ENCODE data around the gene GTF3C5. TPM values are rescaled to one million over a fixed set of nuclear protein-coding genes. Genes with fewer than 3 reads are reported as not detected.

The GTF3C5 gene
- polyA plus RNA-seq, 1 donor from 2014 or later, result 103 TPM

DNA sequence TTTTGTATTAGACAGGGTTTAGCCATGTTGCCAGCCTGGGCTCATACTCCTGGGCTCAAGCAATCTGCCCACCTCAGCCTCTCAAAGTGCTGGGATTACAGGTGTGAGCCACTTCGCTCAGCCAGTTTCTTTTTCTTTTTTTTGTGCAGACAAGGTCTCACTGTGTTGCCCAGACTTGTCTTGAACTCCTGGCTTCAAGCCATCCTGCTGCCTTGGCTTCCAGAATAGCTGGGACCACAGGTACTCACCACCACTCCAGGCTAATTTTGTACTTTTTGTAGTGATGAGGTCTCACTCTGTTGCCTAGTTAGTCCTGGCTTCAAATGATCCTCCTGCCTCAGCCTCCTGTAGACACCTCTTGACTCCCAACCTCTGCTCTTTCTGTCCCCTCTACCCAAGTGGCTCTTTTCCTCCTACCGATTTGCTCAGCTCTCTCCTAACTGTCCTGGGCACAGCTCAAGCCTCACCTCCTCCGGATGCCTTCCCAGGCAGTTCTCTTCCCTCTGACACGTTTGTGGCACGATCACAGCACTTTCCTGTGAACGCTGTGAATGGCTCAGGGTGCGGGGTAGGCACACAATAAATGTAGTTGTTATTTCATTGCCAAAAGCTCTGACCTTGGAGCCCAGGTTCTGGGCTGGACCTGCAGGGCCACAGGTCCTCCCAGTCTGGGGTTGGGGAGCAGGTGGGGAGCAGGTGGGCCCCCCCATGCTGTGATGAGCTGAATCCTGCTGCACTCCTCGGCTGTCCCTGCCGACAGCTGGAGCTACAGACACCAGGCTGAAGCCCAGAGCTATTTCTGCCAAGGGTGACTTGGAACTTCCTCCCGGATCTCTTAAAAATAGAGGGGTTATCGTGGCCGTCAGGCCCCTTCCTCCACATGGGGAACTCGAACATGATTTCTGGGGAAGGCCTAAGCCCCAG, 28.4 kb upstream of the GTF3C5 start:
- Histone ChIP-seq H3F3A (ENCODE audit: insufficient read depth, low read length, poor library complexity, severe bottlenecking) (no peaks in the 10 kb centered on the region), H3K9me2 (ENCODE audit: insufficient read depth, low read length) (no peaks in the 10 kb centered on the region), H3K27me3 (ENCODE audit: insufficient read depth, low read depth, low read length) (no peaks in the 10 kb centered on the region), H4K20me1 (ENCODE audit: insufficient read depth) (no peaks in the 10 kb centered on the region), H3K36me3 (ENCODE audit: insufficient read depth, low read length) (no peaks in the 10 kb centered on the region), H3K9me3 (ENCODE audit: low read length) (no peaks in the 10 kb centered on the region), H2AFZ (ENCODE audit: low read depth, low read length) (no peak overlapping the region), H3K4me3 (ENCODE audit: low read length) (no peak overlapping the region), H3K27ac (ENCODE audit: low read length) (no peak overlapping the region), H3K9ac (ENCODE audit: low read length) (no peak overlapping the region), H3K79me2 (replicated peaks; ENCODE audit: insufficient read depth, low read length) (no peaks in the 10 kb centered on the region), H3K4me2 (ENCODE audit: low read length) (no peak overlapping the region)
- TF ChIP-seq RAD21 (conservative IDR thresholded peaks at IDR 0.05), result no peak
- no peak for TF ChIP-seq MXI1 (conservative IDR thresholded peaks at IDR 0.05; ENCODE audit: poor library complexity, severe bottlenecking)
- no peak for TF ChIP-seq TAF1 (IDR thresholded peaks at IDR 0.05; ENCODE audit: low read depth)
- TF ChIP-seq, protein P1, sequence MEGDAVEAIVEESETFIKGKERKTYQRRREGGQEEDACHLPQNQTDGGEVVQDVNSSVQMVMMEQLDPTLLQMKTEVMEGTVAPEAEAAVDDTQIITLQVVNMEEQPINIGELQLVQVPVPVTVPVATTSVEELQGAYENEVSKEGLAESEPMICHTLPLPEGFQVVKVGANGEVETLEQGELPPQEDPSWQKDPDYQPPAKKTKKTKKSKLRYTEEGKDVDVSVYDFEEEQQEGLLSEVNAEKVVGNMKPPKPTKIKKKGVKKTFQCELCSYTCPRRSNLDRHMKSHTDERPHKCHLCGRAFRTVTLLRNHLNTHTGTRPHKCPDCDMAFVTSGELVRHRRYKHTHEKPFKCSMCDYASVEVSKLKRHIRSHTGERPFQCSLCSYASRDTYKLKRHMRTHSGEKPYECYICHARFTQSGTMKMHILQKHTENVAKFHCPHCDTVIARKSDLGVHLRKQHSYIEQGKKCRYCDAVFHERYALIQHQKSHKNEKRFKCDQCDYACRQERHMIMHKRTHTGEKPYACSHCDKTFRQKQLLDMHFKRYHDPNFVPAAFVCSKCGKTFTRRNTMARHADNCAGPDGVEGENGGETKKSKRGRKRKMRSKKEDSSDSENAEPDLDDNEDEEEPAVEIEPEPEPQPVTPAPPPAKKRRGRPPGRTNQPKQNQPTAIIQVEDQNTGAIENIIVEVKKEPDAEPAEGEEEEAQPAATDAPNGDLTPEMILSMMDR (IDR thresholded peaks at IDR 0.05; ENCODE audit: poor library complexity, severe bottlenecking), result no peak
- TF ChIP-seq EP300 (conservative IDR thresholded peaks at IDR 0.05; ENCODE audit: poor library complexity, severe bottlenecking), result no peak
- no peak for TF ChIP-seq SMC3 (conservative IDR thresholded peaks at IDR 0.05; ENCODE audit: poor library complexity)
- TF ChIP-seq POLR2AphosphoS5 (IDR thresholded peaks at IDR 0.05), result no peak
- TF ChIP-seq EZH2 (IDR thresholded peaks at IDR 0.05; ENCODE audit: borderline replicate concordance, insufficient read depth, low read length, poor library complexity, severe bottlenecking), result no peak
- TF ChIP-seq, protein P2, sequence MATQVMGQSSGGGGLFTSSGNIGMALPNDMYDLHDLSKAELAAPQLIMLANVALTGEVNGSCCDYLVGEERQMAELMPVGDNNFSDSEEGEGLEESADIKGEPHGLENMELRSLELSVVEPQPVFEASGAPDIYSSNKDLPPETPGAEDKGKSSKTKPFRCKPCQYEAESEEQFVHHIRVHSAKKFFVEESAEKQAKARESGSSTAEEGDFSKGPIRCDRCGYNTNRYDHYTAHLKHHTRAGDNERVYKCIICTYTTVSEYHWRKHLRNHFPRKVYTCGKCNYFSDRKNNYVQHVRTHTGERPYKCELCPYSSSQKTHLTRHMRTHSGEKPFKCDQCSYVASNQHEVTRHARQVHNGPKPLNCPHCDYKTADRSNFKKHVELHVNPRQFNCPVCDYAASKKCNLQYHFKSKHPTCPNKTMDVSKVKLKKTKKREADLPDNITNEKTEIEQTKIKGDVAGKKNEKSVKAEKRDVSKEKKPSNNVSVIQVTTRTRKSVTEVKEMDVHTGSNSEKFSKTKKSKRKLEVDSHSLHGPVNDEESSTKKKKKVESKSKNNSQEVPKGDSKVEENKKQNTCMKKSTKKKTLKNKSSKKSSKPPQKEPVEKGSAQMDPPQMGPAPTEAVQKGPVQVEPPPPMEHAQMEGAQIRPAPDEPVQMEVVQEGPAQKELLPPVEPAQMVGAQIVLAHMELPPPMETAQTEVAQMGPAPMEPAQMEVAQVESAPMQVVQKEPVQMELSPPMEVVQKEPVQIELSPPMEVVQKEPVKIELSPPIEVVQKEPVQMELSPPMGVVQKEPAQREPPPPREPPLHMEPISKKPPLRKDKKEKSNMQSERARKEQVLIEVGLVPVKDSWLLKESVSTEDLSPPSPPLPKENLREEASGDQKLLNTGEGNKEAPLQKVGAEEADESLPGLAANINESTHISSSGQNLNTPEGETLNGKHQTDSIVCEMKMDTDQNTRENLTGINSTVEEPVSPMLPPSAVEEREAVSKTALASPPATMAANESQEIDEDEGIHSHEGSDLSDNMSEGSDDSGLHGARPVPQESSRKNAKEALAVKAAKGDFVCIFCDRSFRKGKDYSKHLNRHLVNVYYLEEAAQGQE (IDR thresholded peaks at IDR 0.05; ENCODE audit: borderline replicate concordance), result no peak

DNA sequence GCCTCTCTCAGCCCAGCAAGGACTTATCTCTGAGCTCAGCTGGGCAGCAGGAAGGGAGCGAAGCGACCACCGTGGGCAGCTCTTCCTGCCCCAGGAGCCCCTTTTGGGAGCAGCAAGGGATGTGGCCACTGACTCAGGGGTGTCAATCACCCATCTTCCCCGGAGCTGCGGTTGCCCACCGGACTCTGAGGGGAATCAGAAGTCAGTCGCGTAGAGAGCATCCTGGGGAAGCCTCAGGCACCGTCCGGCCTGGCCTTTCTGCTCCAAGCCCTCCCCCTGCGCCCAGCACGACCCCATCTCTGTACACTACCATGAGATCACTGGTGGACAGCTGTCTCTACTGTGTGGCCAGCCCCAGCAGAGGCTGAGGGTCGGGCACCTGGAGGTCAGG, 27.7 kb upstream of the GTF3C5 start:
- H3K79me2 ChIP-seq (replicated peaks; ENCODE audit: insufficient read depth, low read length), result no peaks in the 10 kb centered on the region
- H3K4me3 ChIP-seq (ENCODE audit: low read length), result no peak overlapping the region
- H3K27ac ChIP-seq (ENCODE audit: low read length), result no peak overlapping the region
- H3K9me3 ChIP-seq (ENCODE audit: low read length), result no peaks in the 10 kb centered on the region
- no peak overlapping the region for H3K9ac ChIP-seq (ENCODE audit: low read length)
- no peak overlapping the region for H2AFZ ChIP-seq (ENCODE audit: low read depth, low read length)
- H3F3A ChIP-seq (ENCODE audit: insufficient read depth, low read length, poor library complexity, severe bottlenecking), result no peaks in the 10 kb centered on the region
- no peaks in the 10 kb centered on the region for H3K36me3 ChIP-seq (ENCODE audit: insufficient read depth, low read length)
- no peaks in the 10 kb centered on the region for H3K9me2 ChIP-seq (ENCODE audit: insufficient read depth, low read length)
- no peak overlapping the region for H3K4me2 ChIP-seq (ENCODE audit: low read length)
- no peaks in the 10 kb centered on the region for H4K20me1 ChIP-seq (ENCODE audit: insufficient read depth)
- no peak for TF ChIP-seq TAF1 (IDR thresholded peaks at IDR 0.05; ENCODE audit: low read depth)
- TF ChIP-seq MXI1 (conservative IDR thresholded peaks at IDR 0.05; ENCODE audit: poor library complexity, severe bottlenecking), result no peak
- TF ChIP-seq, protein P2 (IDR thresholded peaks at IDR 0.05; ENCODE audit: borderline replicate concordance), result no peak
- no peak for TF ChIP-seq EZH2 (IDR thresholded peaks at IDR 0.05; ENCODE audit: borderline replicate concordance, insufficient read depth, low read length, poor library complexity, severe bottlenecking)
- no peak for TF ChIP-seq EP300 (conservative IDR thresholded peaks at IDR 0.05; ENCODE audit: poor library complexity, severe bottlenecking)
- no peaks in the 10 kb centered on the region for H3K27me3 ChIP-seq (ENCODE audit: insufficient read depth, low read depth, low read length)

All from neural cell (in vitro differentiated cells).